Thyroid gland (tissue), 4 donors: ENCODE measurements around the gene EIF3B. TPM values are rescaled to one million over a fixed set of nuclear protein-coding genes. Genes with fewer than 3 reads are reported as not detected.
"Not testable (repeated sequence)": the region's sequence is repeated elsewhere in the genome, so short reads cannot be mapped to it uniquely, and the experiment has no call there.

ENCODE experiments used
- DNase-seq, 2 donors: peaks; one replicate each; pipeline ENCODE4 v3.0.0-alpha.2; 2019
- H3K27ac ChIP-seq, 3 donors: fragments of 200-600 bp; sonication (generic); 1 replicate in 2 of 3; 2 replicates in 1 of 3; pipeline ENCODE4 v1.5.1; 2016 to 2019; ENCODE audit warnings: mild to moderate bottlenecking in 1 of 3, moderate library complexity in 1 of 3
- H3K27me3 ChIP-seq: fragments of 200-600 bp; sonication (generic); one replicate; pipeline ENCODE4 v1.5.1; 2019
- H3K36me3 ChIP-seq, 2 donors: fragments of 200-600 bp; sonication (generic); one replicate each; pipeline ENCODE4 v1.5.1; 2016 to 2019
- H3K4me1 ChIP-seq, 2 donors: fragments of 200-600 bp; sonication (generic); one replicate each; pipeline ENCODE4 v1.5.1; 2017 to 2019
- H3K4me3 ChIP-seq, 3 donors: fragments of 200-600 bp; sonication (generic); replicated peaks in 1 of 3; 1 replicate in 2 of 3; 2 replicates in 1 of 3; pipeline ENCODE4 v1.5.1; 2016; ENCODE audit warnings: mild to moderate bottlenecking in 1 of 3
- H3K9me3 ChIP-seq: fragments of 200-600 bp; sonication (generic); one replicate; pipeline ENCODE4 v1.5.1; 2017
- CTCF ChIP-seq, 6 experiments: fragments of 200-600 bp in 3 of 6; fragments of 450-650 bp in 3 of 6; sonication (generic) in 3 of 6; IDR thresholded peaks; one replicate each; pipeline ENCODE4 v1.5.1; 2016 to 2019; ENCODE audit warnings: antibody characterized with exemption in 6 of 6, mild to moderate bottlenecking in 2 of 6, inconsistent platforms in 1 of 6, moderate library complexity in 1 of 6
- POLR2A ChIP-seq, 2 donors: fragments of 450-650 bp; IDR thresholded peaks; one replicate each; pipeline ENCODE4 v1.6.1; 2017; ENCODE audit warnings: antibody characterized with exemption in 2 of 2, mild to moderate bottlenecking in 2 of 2, moderate library complexity in 1 of 2
- WGBS, 2 donors: methylation state at CpG; one replicate each; pipeline ENCODE4 v1.1.5; 2017; 5-methylcytosine and 5-hydroxymethylcytosine counted together
- intact Hi-C: fragments of 100-400 bp; cut with DNase I; formaldehyde crosslinking; loops from one replicate; pipeline ENCODE4 v1.15.1; 2023
- total RNA-seq, 4 donors: library from RNA; depleted of rRNA; stranded (reverse); fragments of >200 nt; gene quantifications; one replicate each; pipeline ENCODE4 v1.2.3, GENCODE V29; 2016

The EIF3B gene
- total RNA-seq, 4 donors from 2014 or later = 89.4 to 122 (median 111) TPM

GRCh38 chr7:2312267-2312929, 42.2 kb upstream of the EIF3B start:
- TF ChIP-seq CTCF (IDR thresholded peaks at IDR 0.05) (no peak), POLR2A (IDR thresholded peaks at IDR 0.05) (no peak)
- Histone ChIP-seq H3K36me3 (no peaks in the 10 kb centered on the region), H3K27ac (no peak overlapping the region), H3K9me3 (no peaks in the 10 kb centered on the region), H3K4me3 (no peak overlapping the region), H3K27me3 (no peaks in the 10 kb centered on the region), H3K4me1 (no peaks in the 10 kb centered on the region)
- WGBS, 2 donors = 86 to 90% methylated on average over 17 of the region's 17 CpGs
- DNase-seq = no peak
- intact Hi-C loops = no loop called here

GRCh38 chr7:2313450-2314208, 41.0 kb upstream of the EIF3B start:
- WGBS, 2 donors = 26 to 57% methylated on average over 18 to 33 of the region's 42 CpGs
- peak; percentile 18 to 38 for DNase-seq
- Histone ChIP-seq H3K36me3 (no peaks in the 10 kb centered on the region), H3K4me3 (peak overlapping the region; percentile 58 to 95 (median 82)), H3K27me3 (no peaks in the 10 kb centered on the region), H3K4me1 (no peaks in the 10 kb centered on the region), H3K9me3 (no peaks in the 10 kb centered on the region), H3K27ac (peak overlapping the region in 2 of 3 donors; percentile 67 to 75)
- intact Hi-C loops = no loop called here
- no peak for TF ChIP-seq POLR2A (IDR thresholded peaks at IDR 0.05)
- no peak for TF ChIP-seq CTCF (IDR thresholded peaks at IDR 0.05)

DNA sequence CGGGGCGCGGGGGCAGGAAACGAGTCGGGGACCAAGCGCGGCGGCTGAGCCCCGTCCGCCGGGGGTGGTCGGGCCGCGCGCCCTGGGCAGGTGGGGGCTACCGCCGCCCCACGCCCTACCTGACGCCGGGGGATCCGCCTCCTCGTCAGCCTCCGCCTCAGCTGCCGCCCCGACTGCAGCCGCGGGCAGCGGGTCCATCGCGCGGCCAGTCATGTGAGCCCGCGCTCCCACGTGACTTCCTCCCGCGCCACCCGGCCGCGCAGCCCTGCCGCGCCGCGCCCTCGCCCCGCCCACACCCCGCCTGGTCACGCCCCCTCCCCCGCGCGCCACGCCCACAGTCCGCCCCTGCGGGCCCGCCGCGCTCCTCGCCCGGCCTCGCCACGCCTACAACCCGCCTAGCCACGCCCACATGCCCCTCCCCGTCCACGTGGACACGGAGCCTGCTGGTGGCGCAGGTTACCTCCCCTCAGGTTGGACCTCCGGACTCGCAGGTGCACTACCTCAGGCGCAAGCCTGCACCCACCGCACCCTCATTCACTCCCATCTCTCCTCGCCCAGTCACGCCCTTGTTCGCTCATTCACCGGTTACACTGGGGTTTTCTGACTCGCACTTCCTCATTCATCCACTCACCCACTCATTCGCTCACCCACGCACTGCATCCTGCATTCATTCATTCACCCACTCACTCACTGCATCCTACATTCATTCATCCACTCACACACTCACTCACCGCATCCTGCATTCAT, 40.2 kb upstream of the EIF3B start, which contains the start of gene SNX8:
SNX8 (minus strand) TSS at position 233 of the 747 bp plus-strand sequence; CDS start at position 213, 20 bp downstream.
- TF ChIP-seq POLR2A (IDR thresholded peaks at IDR 0.05) = peak in 1 of 2 donors; percentile 78
- peak in 1 of 6 experiments; percentile 24 for TF ChIP-seq CTCF (IDR thresholded peaks at IDR 0.05)
- no peaks in the 10 kb centered on the region for H3K36me3 ChIP-seq
- intact Hi-C loops = no loop called here
- H3K27me3 ChIP-seq = no peaks in the 10 kb centered on the region
- no peaks in the 10 kb centered on the region for H3K4me1 ChIP-seq
- DNase-seq = peak; percentile 91 to 94
- 2 to 6% methylated on average over 22 to 33 of the region's 78 CpGs for WGBS, 2 donors
- H3K27ac ChIP-seq = peak within 1 kb of the TSS in 2 of 3 donors; percentile 67 to 75
- no peaks in the 10 kb centered on the region for H3K9me3 ChIP-seq
- H3K4me3 ChIP-seq = peak within 1 kb of the TSS; percentile 58 to 95 (median 82)

DNA sequence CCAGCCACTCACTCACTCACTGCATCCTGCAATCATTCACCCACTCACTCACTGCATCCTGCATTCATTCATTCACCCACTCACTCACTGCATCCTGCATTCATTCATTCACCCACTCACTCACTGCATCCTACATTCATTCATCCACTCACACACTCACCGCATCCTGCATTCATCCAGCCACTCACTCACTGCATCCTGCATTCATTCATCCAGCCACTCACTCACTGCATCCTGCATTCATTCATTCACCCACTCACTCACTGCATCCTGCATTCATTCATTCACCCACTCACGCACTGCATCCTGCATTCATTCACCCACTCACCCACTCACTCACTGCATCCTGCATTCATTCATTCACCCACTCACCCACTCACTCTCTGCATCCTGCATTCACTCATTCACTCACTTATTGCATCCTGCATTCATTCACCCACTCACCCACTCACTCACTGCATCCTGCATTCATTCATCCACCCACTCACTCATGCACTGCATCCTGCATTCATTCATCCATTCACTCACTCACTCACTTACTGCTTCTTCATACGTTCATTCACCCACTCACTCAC, 39.6 kb upstream of the EIF3B start:
- H3K36me3 ChIP-seq, H3K27ac ChIP-seq, H3K4me3 ChIP-seq, DNase-seq, H3K4me1 ChIP-seq, H3K9me3 ChIP-seq, H3K27me3 ChIP-seq, intact Hi-C loops: not testable (repeated sequence)
- 71 to 76% methylated on average over 3 of the region's 3 CpGs for WGBS, 2 donors

DNA sequence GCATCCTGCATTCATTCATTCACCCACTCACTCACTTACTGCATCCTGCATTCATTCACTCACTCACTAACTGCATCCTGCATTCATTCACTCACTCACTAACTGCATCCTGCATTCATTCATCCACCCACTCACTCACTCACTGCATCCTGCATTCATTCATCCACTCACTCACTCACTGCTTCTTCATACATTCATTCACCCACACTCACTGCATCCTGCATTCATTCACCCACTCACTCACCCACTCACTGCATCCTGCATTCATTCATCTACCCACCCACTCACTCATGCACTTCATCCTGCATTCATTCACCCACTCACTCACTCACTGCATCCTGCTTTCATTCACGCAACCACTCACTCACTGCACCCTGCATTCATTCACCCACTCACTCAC, 38.8 kb upstream of the EIF3B start:
- intact Hi-C loops = no loop called here
- 84 to 90% methylated on average over 1 of the region's 1 CpG for WGBS, 2 donors
- TF ChIP-seq POLR2A (IDR thresholded peaks at IDR 0.05) (no peak), CTCF (IDR thresholded peaks at IDR 0.05) (no peak)
- Histone ChIP-seq H3K9me3 (no peaks in the 10 kb centered on the region), H3K36me3 (no peaks in the 10 kb centered on the region), H3K27me3 (no peaks in the 10 kb centered on the region), H3K4me3 (no peak overlapping the region), H3K4me1 (no peaks in the 10 kb centered on the region), H3K27ac (no peak overlapping the region)
- no peak for DNase-seq
